OCI-M2 (cell line): ENCODE measurements around the gene ENO3.

ENCODE experiments used
- DNase-seq: peaks from one replicate; lab custom pipeline; 2025; ENCODE audit not compliant: unreplicated experiment; lab: John Stamatoyannopoulos, UW

Gene ENO3

GRCh38 chr17:4936436-4936835, 14.5 kb upstream of the ENO3 start:
- no peak for DNase-seq

GRCh38 chr17:4937553-4937952, 13.4 kb upstream of the ENO3 start:
- DNase-seq, result no peak

DNA sequence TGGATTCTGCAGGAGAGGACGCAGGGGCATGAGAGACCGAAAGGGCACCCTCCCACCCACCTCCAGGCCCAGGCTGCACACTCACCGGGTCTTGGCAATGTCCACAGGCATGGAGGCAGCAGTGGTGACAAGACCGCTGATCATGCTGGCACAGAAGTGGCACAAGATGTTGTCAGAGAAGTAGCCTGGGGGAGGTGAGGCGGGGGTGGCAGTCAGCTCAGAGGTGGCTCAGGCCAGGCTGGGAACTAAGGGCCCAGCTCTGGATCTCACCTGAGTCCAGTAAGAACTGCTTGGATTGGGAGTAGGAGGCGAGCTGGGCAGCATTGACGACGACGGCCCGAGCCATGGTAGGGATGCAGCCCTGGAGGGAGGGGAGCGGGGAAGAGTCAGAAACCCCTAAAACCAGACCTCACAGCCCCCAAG, 12.8 kb upstream of the ENO3 start:
- DNase-seq, result no peak

DNA sequence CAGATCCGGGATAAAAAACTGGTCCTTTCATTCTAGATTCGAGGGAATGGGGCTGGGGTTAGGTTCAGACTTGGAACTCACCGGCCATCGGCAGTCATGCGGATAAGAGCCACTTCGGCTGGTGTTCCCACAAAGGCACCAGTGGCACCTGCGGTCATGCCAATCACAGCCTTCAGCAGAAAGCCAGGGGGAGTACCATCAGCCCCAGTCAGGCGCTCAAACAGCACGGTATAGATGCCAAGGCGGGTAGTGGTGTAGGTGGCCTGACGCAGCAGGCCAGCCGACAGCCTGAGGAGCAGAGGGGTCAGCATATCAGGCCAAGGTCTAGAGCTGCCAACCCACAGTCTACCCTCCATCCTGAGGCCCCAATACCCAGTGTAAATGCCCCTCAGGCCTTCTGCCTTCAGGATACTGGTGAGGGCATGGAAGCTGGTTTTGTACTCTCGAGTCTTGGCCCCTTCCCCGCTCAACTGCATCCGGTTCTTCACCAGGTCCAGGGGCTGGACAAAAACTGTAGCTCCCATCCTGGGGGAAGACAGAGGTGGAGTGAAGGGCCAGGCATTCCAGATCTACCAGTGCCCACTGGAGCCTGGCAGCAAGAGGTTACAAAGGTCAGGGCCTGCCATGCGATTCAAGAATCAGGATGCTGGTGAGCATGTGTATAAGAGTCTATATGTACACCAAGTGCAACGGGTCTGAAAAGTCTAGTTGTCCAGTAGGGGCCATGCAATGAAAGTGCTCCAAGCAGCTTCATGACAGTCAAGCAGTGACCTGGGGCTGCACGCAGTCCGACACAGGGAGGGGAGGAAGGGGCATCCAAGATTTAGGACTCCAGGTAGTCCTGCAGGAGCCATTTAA, 12.0 kb upstream of the ENO3 start:
- DNase-seq, result no peak

DNA sequence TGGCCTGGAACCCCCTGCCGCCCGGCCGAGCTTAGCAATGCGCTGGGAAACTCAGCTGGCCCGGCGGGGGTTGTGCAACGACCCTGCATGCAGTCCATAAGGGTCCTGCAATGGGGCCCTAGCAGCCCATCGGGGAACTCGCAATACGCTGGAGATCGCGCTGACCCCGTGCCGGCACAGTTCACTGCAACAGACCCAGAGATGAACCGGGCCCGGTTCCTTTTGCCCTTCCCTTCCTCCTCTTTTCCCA, 11.4 kb upstream of the ENO3 start:
- no peak for DNase-seq

DNA sequence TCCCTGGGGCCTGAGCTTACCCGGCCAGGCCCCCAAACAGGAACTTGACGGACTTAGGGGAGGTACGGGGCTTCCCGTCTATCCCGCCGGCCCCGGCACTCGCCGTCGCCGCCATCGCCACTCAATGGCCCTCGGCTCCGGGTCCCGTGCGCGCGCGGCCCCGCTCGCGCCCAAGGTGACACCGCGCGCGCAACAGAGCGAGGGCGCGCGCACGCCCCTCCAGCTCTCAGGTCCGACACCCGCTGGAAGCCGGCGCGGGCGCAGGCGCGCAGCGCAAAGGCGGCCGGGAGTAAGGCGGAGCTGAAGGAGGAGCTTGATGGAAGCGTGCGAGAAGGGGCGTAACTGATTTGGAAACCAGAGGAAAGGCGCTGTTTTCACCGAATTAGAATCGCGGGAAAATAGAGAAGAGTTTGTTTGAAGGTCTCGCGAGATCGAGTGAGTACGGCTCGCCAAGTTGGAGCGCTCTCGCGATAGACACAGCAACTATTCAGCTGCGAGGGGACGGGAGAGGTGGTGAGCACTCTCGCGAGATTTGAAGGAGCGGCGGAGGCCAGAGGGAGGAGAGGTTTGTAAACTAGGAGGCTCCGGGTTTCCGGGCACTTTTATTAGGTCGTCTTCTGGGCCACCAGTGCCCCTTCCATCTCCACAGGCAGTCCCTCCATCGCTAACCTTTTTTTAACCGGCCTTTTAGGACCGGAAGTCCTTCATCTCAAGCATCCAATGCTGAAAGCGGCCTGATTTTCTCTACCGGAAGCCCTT, 10.9 kb upstream of the ENO3 start, which contains the start of the genes RNF167 and SLC25A11:
Gene RNF167, plus strand, starts transcription at position 473 of the 759 bp plus-strand sequence. CDS start 642 bp downstream, outside the sequence.
Gene SLC25A11, minus strand, starts transcription at position 251 of the 759 bp plus-strand sequence. Its CDS starts 136 bp downstream, at position 115.
- DNase-seq, result peak; percentile 71

GRCh38 chr17:4940555-4941318, 10.2 kb upstream of the ENO3 start:
- no peak for DNase-seq

DNA sequence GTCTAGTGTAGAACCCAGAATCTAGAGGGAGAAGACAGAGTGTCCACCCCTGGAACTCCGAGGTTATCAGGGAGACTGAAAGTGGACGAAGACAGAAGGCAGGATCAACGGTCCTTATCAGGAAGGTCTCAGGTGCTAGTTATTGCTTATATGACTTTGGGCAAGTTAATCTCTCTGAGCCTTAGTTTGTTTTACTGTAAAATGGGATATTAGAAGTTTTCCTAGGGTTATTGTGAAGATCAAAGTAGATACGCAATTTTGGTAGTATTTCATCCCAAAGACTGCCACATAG, 9.7 kb upstream of the ENO3 start:
- DNase-seq, result no peak

- no peak for DNase-seq
These were observed 8.0 kb upstream of the ENO3 start for GRCh38 chr17:4942760-4943508.

DNA sequence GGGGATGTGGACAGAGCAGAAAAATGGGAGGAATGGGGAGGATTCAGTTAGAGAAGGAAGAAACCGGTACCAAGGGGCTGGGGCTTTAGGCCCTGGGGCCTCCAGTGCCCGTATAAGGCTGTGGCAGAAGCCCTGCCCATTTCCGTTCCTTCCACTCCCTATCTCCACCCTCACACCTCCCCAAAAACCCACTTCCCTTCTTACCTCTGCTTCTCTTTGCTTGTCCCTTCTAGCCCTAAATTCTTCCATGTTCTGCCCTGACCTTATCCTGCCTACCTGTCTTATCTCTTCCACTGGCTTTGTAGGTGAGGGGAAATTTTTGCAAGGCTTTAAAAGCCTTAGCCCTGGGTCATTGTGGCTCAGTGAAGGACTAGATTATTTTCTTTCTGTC, 6.8 kb upstream of the ENO3 start:
- no peak for DNase-seq

GRCh38 chr17:4944554-4945175, 6.3 kb upstream of the ENO3 start:
- no peak for DNase-seq

DNA sequence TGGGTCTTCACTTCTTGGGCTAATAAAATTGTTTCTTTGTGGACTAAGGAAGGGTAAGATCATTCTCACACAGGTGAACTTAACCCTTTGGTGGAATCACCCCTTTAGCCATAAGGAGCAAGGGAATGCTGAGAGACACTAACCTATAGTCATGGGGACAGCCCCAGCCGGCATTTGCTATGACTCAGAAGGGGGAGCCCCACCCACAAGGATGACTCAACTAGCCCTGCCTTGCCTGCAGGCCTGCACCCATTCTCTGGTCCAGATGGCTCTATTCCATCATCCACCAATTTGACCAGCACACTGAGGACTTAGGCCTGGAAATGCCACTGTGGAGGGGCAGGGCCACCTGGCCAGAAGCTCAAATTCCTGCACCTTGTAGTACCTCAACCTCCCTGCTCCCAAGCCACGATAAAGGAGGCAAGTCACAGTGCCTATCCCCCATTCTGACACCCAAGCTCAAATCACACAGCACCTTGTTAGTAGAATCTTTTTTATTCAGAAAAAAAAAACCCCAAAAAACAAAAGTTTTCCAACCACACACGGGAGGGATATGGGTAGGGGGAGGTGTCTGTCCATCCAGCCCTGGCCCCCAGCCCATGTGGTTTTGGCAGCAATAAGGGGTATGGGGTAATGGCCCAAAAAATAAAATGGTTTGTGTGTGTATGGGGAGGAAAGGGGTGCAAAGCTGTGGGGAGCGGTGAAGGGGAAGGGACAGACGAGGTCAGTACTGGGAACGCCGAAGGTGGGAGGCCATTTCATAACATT, 5.6 kb upstream of the ENO3 start:
- DNase-seq, result no peak

DNA sequence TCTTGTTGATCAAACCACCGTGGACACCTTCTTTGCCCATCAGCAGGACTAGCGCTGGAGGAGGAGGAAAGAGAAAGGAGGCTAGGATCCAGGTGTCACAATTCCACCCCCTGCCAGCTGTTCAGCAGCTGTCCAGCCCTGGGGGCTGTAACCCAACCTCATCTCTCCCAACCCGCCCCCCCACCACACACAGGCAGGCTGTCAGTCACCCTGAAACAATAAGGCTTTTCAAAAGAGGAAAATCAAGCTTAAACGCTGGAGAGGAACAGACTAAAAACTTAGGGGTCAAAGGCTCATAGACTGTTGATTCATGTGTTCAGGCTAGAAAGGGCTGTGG, 5.0 kb upstream of the ENO3 start:
- DNase-seq, result no peak

DNA sequence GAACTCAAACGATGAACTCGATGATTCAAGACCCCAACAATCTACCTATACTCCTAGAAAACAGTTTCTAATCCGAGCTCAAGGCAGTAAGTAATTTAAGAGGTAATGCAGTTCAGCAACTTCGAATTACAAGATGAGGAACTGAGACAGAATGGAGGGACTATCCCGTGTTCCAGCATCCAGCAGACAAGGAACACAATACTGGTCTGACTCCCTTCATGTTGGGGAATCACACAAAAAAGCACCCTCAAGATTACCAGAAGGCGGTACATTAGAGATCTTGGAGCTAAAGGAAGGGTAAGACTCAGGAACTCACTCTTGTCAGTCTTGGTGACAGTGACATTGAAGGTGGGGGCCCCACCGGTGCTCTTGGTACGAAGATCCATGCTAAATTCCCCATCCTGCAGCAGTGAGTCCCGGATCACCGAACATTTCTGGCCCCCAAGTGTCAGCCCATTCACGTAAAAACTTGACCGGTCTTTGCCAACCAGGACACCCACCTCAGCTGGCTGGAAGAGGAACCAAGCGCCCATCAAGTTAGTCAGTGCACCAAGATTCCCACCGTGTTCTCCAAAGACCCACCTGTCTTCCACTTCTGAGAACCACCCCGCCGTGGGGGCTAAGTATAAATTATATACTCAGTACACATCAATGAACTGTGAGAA, 4.5 kb upstream of the ENO3 start:
- DNase-seq, result no peak

- no peak for DNase-seq
These were observed 3.9 kb upstream of the ENO3 start for GRCh38 chr17:4947010-4947410.

GRCh38 chr17:4947411-4948165, 3.3 kb upstream of the ENO3 start:
- no peak for DNase-seq

DNA sequence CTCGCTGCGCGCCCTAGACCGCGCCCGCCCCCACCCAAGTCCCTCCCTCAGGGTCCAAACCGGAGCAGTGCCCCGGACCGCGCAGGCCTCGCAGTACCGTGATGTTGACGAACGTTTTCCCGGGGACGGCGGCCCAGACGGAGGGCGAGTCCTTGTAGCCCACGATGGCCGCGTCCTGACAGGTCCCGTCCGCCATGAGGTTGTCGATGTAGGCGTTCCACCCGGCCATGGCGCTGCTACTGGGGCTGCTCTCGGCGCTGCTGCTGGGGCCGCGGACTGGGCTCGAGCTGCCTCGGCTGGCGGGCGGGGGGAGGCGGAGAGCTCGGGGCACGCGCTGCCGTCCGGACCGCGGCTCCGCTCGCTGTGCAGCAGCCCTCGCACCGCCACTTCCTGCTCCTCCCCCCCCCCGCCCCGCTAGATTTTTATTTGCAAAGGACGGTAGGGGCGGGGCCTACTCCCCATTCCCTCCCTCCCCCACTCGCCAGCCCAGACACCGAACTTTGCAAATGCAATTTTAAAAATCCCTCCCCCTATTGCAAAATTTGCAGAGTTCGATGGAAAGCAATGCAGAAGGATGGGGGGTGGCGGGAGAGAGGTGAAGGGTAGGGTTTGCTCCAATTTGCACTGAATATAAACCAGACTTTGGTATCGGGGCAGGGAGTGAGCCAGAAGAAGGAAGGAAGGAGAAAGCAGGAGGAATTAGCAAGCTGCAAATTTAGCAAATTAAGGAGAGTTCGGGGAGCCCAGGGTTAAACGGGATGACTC, 2.6 kb upstream of the ENO3 start, which contains the start of gene PFN1:
Gene PFN1, minus strand, starts transcription at position 365 of the 765 bp plus-strand sequence. Its CDS starts 136 bp downstream, at position 229.
- no peak for DNase-seq

- no peak for DNase-seq
These were observed 2.0 kb upstream of the ENO3 start for GRCh38 chr17:4948931-4949320.
